MM.1S (cell line): Measurements from ENCODE around the gene SAMSN1.

Source experiments
- DNase-seq: peaks from one replicate; pipeline ENCODE4 v3.0.0-alpha.2; 2015
- H2AFZ ChIP-seq: fragments of 300-600 bp; sonication (generic); 2 replicates; pipeline ENCODE4 v1.6.0; 2016; ENCODE audit warnings: antibody characterized with exemption, low read length
- H3F3A ChIP-seq: fragments of 300-600 bp; sonication (generic); 2 replicates; pipeline ENCODE4 v1.6.1; 2016; ENCODE audit warnings: mild to moderate bottlenecking, antibody characterized with exemption, low read length, moderate library complexity, mixed read lengths; ENCODE audit not compliant: insufficient read depth
- H3K27ac ChIP-seq: fragments of 300-600 bp; sonication (generic); 2 replicates; pipeline ENCODE4 v1.5.1; 2016; ENCODE audit warnings: mild to moderate bottlenecking, low read length
- H3K27me3 ChIP-seq: fragments of 300-600 bp; sonication (generic); replicated peaks from 2 replicates; pipeline ENCODE4 v1.6.0; 2016; ENCODE audit warnings: low read length; ENCODE audit not compliant: insufficient read depth
- H3K36me3 ChIP-seq: fragments of 300-600 bp; sonication (generic); replicated peaks from 2 replicates; pipeline ENCODE4 v1.6.1; 2016; ENCODE audit warnings: mild to moderate bottlenecking, low read length, mixed read lengths; ENCODE audit not compliant: insufficient read depth
- H3K4me1 ChIP-seq: fragments of 300-600 bp; sonication (generic); 2 replicates; pipeline ENCODE4 v1.6.1; 2016; ENCODE audit warnings: low read length, mixed read lengths
- H3K4me2 ChIP-seq: fragments of 300-600 bp; sonication (generic); 2 replicates; pipeline ENCODE4 v1.6.0; 2016; ENCODE audit warnings: low read depth, low read length
- H3K4me3 ChIP-seq: fragments of 300-600 bp; sonication (generic); 2 replicates; pipeline ENCODE4 v1.5.1; 2016; ENCODE audit warnings: low read length, mixed read lengths
- H3K79me2 ChIP-seq: fragments of 300-600 bp; sonication (generic); 2 replicates; pipeline ENCODE4 v1.6.1; 2016; ENCODE audit warnings: mixed run types, low read length, mixed read lengths
- H3K9ac ChIP-seq: fragments of 300-600 bp; sonication (generic); 2 replicates; pipeline ENCODE4 v1.6.1; 2016; ENCODE audit warnings: low read length, mixed read lengths
- H3K9me2 ChIP-seq: fragments of 300-600 bp; sonication (generic); replicated peaks from 2 replicates; pipeline ENCODE4 v1.6.1; 2016; ENCODE audit warnings: mild to moderate bottlenecking, low read length, mixed read lengths; ENCODE audit not compliant: insufficient read depth
- H3K9me3 ChIP-seq: fragments of 300-600 bp; sonication (generic); replicated peaks from 2 replicates; pipeline ENCODE4 v1.6.1; 2016; ENCODE audit warnings: mild to moderate bottlenecking, low read length, mixed read lengths; ENCODE audit not compliant: insufficient read depth
- H4K20me1 ChIP-seq: fragments of 300-600 bp; sonication (generic); 2 replicates; pipeline ENCODE4 v1.6.1; 2016; ENCODE audit warnings: mild to moderate bottlenecking, low read length, moderate library complexity, mixed read lengths; ENCODE audit not compliant: insufficient read depth
- EZH2 ChIP-seq: fragments of 300-600 bp; sonication (generic); optimal IDR thresholded peaks from 2 replicates; pipeline ENCODE3; 2017; ENCODE audit warnings: low read depth, mild to moderate bottlenecking, antibody characterized with exemption, low read length, mixed read lengths
- EZH2phosphoT487 ChIP-seq: fragments of 300-600 bp; sonication (generic); IDR thresholded peaks from 2 replicates; pipeline ENCODE4 v1.6.1; 2018; ENCODE audit warnings: antibody characterized with exemption, low read length
- TF ChIP-seq, protein P1 (sequence below): fragments of 300-600 bp; sonication (generic); IDR thresholded peaks from 2 replicates; pipeline ENCODE4 v1.5.1; 2016; ENCODE audit warnings: antibody characterized with exemption, low read length, mixed read lengths

SAMSN1 gene

DNA sequence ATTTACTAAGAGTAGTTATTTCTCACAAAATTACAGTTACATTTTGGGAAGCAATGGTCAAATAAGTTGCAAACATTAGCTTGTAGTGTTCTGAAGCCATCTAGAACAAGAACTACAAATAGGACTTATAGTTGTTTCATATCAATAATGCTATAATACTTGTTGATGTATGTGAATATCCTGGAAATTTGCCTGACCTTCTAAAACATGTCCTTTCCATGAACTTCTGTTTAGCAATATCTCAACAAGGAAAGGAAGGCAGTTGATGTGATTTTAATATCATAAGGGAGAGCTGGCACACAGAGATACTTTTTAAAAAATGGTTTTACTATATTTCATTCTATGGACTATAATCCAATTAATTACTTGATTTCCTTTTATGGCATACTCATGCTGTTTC, 47.1 kb upstream of the SAMSN1 start:
- no peaks in the 10 kb centered on the region for H3K79me2 ChIP-seq
- H3K9me2 ChIP-seq, result no peaks in the 10 kb centered on the region
- H4K20me1 ChIP-seq, result no peaks in the 10 kb centered on the region
- TF ChIP-seq EZH2phosphoT487, result no peak
- TF ChIP-seq, protein P1, sequence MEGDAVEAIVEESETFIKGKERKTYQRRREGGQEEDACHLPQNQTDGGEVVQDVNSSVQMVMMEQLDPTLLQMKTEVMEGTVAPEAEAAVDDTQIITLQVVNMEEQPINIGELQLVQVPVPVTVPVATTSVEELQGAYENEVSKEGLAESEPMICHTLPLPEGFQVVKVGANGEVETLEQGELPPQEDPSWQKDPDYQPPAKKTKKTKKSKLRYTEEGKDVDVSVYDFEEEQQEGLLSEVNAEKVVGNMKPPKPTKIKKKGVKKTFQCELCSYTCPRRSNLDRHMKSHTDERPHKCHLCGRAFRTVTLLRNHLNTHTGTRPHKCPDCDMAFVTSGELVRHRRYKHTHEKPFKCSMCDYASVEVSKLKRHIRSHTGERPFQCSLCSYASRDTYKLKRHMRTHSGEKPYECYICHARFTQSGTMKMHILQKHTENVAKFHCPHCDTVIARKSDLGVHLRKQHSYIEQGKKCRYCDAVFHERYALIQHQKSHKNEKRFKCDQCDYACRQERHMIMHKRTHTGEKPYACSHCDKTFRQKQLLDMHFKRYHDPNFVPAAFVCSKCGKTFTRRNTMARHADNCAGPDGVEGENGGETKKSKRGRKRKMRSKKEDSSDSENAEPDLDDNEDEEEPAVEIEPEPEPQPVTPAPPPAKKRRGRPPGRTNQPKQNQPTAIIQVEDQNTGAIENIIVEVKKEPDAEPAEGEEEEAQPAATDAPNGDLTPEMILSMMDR, result no peak
- no peak for TF ChIP-seq EZH2
- no peak overlapping the region for H3K27ac ChIP-seq
- no peak overlapping the region for H2AFZ ChIP-seq
- DNase-seq, result no peak
- peaks cover 8% of the 10 kb centered on the region; the same call in 1 of the 2 replicates for H3F3A ChIP-seq
- H3K9me3 ChIP-seq, result no peaks in the 10 kb centered on the region
- peaks cover 32% of the 10 kb centered on the region for H3K4me1 ChIP-seq
- no peak overlapping the region for H3K9ac ChIP-seq
- no peaks in the 10 kb centered on the region for H3K27me3 ChIP-seq
- no peak overlapping the region for H3K4me2 ChIP-seq
- no peak overlapping the region for H3K4me3 ChIP-seq
- no peaks in the 10 kb centered on the region for H3K36me3 ChIP-seq

DNA sequence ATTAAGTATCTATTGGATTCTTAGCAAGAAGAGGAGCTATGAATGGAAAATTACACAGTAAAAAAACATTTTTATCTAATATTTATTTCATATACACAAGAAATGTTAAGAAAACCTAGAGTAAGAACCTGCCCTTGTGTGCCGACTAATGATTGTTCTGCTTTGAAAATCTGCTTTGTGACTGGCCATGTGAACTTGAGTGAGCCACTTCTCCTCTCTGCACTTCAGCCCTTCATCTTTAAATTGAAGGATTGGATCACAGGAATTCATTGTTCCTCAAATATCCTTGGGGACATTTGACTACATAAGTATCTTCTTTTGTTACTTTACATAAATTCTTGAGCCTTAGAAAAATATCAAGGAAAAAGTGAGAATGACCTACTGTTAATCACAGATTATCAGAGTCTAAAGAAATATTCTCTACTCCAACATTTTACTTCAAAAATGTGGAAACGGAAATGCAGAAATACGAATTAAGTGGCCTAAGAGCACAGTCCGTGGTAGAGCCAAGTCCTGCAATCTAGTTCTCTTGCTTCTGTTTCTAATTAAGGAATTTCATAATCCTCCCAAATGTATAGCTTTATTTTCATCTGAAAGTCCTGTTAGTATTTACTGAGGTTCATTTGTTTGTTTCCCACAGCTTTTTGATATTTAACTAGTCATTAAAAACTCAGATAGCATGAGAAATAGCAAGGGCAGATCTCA, 46.3 kb upstream of the SAMSN1 start:
- Histone ChIP-seq H3K4me3 (no peak overlapping the region), H3K27ac (no peak overlapping the region), H3F3A (peaks cover 8% of the 10 kb centered on the region; the same call in 1 of the 2 replicates), H3K4me2 (no peak overlapping the region), H4K20me1 (no peaks in the 10 kb centered on the region), H3K9me2 (no peaks in the 10 kb centered on the region), H3K9me3 (no peaks in the 10 kb centered on the region), H3K9ac (no peak overlapping the region), H3K27me3 (no peaks in the 10 kb centered on the region), H3K4me1 (peaks cover 32% of the 10 kb centered on the region), H2AFZ (no peak overlapping the region), H3K36me3 (no peaks in the 10 kb centered on the region), H3K79me2 (no peaks in the 10 kb centered on the region)
- TF ChIP-seq, protein P1, result no peak
- TF ChIP-seq EZH2 (no peak), EZH2phosphoT487 (no peak)
- no peak for DNase-seq

- Histone ChIP-seq H4K20me1 (no peaks in the 10 kb centered on the region), H3K9me3 (no peaks in the 10 kb centered on the region), H2AFZ (no peak overlapping the region), H3K4me2 (no peak overlapping the region), H3K9ac (no peak overlapping the region), H3K36me3 (no peaks in the 10 kb centered on the region), H3F3A (peaks cover 8% of the 10 kb centered on the region; the same call in 1 of the 2 replicates), H3K4me1 (peaks cover 32% of the 10 kb centered on the region), H3K4me3 (no peak overlapping the region), H3K9me2 (no peaks in the 10 kb centered on the region), H3K27me3 (no peaks in the 10 kb centered on the region), H3K27ac (no peak overlapping the region), H3K79me2 (no peaks in the 10 kb centered on the region)
- no peak for DNase-seq
- TF ChIP-seq EZH2phosphoT487 (no peak), EZH2 (no peak)
- TF ChIP-seq, protein P1, result no peak
These were observed 45.8 kb upstream of the SAMSN1 start for GRCh38 chr21:14591882-14592281.
